Testis (tissue), 3 donors: ENCODE measurements around the gene SLC39A5. TPM values are rescaled to one million over a fixed set of nuclear protein-coding genes. Genes with fewer than 3 reads are reported as not detected.
"Not testable (repeated sequence)": the region's sequence is repeated elsewhere in the genome, so short reads cannot be mapped to it uniquely, and the experiment has no call there.

Experiments
- DNase-seq: peaks from one replicate; pipeline ENCODE4 v3.0.0-alpha.2; 2019
- H3K27ac ChIP-seq, 2 donors: fragments of 200-600 bp; sonication (generic); one replicate each; pipeline ENCODE4 v1.5.1; 2019
- H3K27me3 ChIP-seq: fragments of 200-600 bp; sonication (generic); one replicate; pipeline ENCODE4 v1.5.1; 2019
- H3K36me3 ChIP-seq: fragments of 200-600 bp; sonication (generic); one replicate; pipeline ENCODE4 v1.5.1; 2017; ENCODE audit warnings: low read depth; ENCODE audit errors: missing control alignments
- H3K4me1 ChIP-seq: fragments of 200-600 bp; sonication (generic); one replicate; pipeline ENCODE4 v1.5.1; 2019
- H3K4me3 ChIP-seq, 2 donors: fragments of 200-600 bp; sonication (generic); one replicate each; pipeline ENCODE4 v1.5.1; 2017 to 2019
- H3K9me3 ChIP-seq: fragments of 200-600 bp; sonication (generic); one replicate; pipeline ENCODE4 v1.5.1; 2017
- POLR2A ChIP-seq: fragments of 450-650 bp; IDR thresholded peaks from one replicate; pipeline ENCODE4 v1.6.1; 2017; ENCODE audit warnings: antibody characterized with exemption, mild to moderate bottlenecking, moderate library complexity
- WGBS, 2 donors: methylation state at CpG; one replicate each; pipeline ENCODE4 v1.1.5; 2018; 5-methylcytosine and 5-hydroxymethylcytosine counted together
- intact Hi-C: fragments of 100-400 bp; cut with DNase I; formaldehyde crosslinking; loops from one replicate; pipeline ENCODE4 v1.15.1; 2023; ENCODE audit warnings: low total_unique reads
- polyA plus RNA-seq: library from polyadenylated mRNA; stranded (reverse); fragments of 350-450 nt; fragmentation: Illumina TruSeq; extraction: RNeasy Lipid Tissue Mini Kit (QIAGEN cat#74804); gene quantifications from one replicate; pipeline ENCODE4 v1.2.3, GENCODE V29; 2014; ENCODE audit warnings: low read depth, low replicate concordance; ENCODE audit not compliant: insufficient read depth
- total RNA-seq, 2 donors: library from RNA; depleted of rRNA; stranded (reverse); fragments of >200 nt; gene quantifications; one replicate each; pipeline ENCODE4 v1.2.3, GENCODE V29; 2016
- TF ChIP-seq, protein P1 (sequence below), 3 experiments: fragments of 450-650 bp in 2 of 3; fragments of 200-600 bp in 1 of 3; sonication (generic) in 1 of 3; IDR thresholded peaks; one replicate each; pipeline ENCODE4 v1.5.1; 2016 to 2019; ENCODE audit warnings: antibody characterized with exemption in 3 of 3, mild to moderate bottlenecking in 2 of 3, moderate library complexity in 1 of 3

SLC39A5 gene
- total and polyA plus RNA-seq, 3 donors from 2014 or later: 0.87 to 3.9 TPM; not detected in 1

DNA sequence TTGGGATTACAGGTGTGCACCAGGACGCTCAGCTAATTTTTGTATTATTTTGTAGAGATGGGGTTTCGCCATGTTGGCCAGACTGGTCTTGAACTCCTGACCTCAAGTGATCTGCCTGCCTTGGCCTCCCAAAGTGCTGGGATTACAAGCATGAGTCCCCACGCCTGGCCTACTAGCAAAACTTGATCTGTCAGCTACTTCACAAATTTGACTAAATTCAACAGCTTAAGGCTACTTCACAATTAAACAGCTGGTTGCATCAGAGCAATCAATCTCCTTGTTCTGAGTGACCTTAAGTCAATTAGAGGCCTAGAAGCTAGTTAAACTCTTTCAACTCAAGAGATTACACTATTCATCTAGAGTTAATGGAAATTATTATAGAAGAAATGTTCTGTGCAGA, 49.1 kb downstream of the SLC39A5 start:
- intact Hi-C loops: no loop called here

GRCh38 chr12:56280849-56281248, 51.0 kb downstream of the SLC39A5 start:
- Histone ChIP-seq H3K27ac (no peak overlapping the region), H3K9me3 (no peaks in the 10 kb centered on the region), H3K4me3 (no peak overlapping the region), H3K36me3 (no peaks in the 10 kb centered on the region), H3K27me3 (no peaks in the 10 kb centered on the region), H3K4me1 (no peaks in the 10 kb centered on the region)
- no peak for TF ChIP-seq POLR2A
- TF ChIP-seq, protein P1, sequence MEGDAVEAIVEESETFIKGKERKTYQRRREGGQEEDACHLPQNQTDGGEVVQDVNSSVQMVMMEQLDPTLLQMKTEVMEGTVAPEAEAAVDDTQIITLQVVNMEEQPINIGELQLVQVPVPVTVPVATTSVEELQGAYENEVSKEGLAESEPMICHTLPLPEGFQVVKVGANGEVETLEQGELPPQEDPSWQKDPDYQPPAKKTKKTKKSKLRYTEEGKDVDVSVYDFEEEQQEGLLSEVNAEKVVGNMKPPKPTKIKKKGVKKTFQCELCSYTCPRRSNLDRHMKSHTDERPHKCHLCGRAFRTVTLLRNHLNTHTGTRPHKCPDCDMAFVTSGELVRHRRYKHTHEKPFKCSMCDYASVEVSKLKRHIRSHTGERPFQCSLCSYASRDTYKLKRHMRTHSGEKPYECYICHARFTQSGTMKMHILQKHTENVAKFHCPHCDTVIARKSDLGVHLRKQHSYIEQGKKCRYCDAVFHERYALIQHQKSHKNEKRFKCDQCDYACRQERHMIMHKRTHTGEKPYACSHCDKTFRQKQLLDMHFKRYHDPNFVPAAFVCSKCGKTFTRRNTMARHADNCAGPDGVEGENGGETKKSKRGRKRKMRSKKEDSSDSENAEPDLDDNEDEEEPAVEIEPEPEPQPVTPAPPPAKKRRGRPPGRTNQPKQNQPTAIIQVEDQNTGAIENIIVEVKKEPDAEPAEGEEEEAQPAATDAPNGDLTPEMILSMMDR (IDR thresholded peaks at IDR 0.05): no peak
- DNase-seq: no peak
- intact Hi-C loops: no loop called here

More for the DNA sequence above, 49.1 kb downstream of the SLC39A5 start:
- H3K36me3 ChIP-seq: no peaks in the 10 kb centered on the region
- no peak overlapping the region for H3K4me3 ChIP-seq
- H3K4me1 ChIP-seq: no peaks in the 10 kb centered on the region
- H3K9me3 ChIP-seq: no peaks in the 10 kb centered on the region
- no peak overlapping the region for H3K27ac ChIP-seq
- no peaks in the 10 kb centered on the region for H3K27me3 ChIP-seq
- 95 to 97% methylated on average over 3 of the region's 3 CpGs for WGBS, 2 donors
- TF ChIP-seq, protein P1 (IDR thresholded peaks at IDR 0.05): no peak
- no peak for TF ChIP-seq POLR2A
- DNase-seq: no peak

GRCh38 chr12:56282030-56282429, 52.2 kb downstream of the SLC39A5 start:
- no peaks in the 10 kb centered on the region for H3K4me1 ChIP-seq
- DNase-seq: no peak
- H3K4me3 ChIP-seq: no peak overlapping the region
- no peaks in the 10 kb centered on the region for H3K27me3 ChIP-seq
- TF ChIP-seq, protein P1 (IDR thresholded peaks at IDR 0.05): no peak
- no peak for TF ChIP-seq POLR2A
- no peaks in the 10 kb centered on the region for H3K36me3 ChIP-seq
- H3K9me3 ChIP-seq: no peaks in the 10 kb centered on the region
- no peak overlapping the region for H3K27ac ChIP-seq
- 90% methylated on average over 6 of the region's 6 CpGs for WGBS, 2 donors
- intact Hi-C loops: no loop called here

DNA sequence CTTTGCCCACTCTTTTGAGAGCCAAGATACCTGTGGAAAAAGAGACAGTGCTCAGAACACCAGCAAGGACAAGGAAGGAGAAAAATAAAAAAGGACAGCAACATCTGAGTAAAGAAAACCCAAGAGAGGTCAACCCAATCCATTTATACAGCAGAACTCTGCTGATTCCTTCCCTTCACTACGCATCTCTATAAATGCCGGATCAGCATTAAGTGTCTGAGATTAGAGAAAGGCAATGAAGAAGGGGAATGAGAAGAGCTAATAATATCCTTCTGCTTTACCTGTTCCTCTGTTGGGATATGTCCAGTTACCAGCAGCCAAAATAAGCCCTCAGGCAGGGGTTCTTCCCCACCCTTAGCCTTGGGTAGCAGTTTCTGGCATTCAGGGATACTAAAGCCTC, 52.7 kb downstream of the SLC39A5 start:
- Histone ChIP-seq H3K36me3 (no peaks in the 10 kb centered on the region), H3K27ac (no peak overlapping the region), H3K27me3 (no peaks in the 10 kb centered on the region), H3K4me1 (no peaks in the 10 kb centered on the region), H3K9me3 (no peaks in the 10 kb centered on the region), H3K4me3 (no peak overlapping the region)
- intact Hi-C loops: no loop called here
- no peak for DNase-seq
- WGBS, 2 donors: 94 to 100% methylated on average over 2 of the region's 2 CpGs
- TF ChIP-seq, protein P1 (IDR thresholded peaks at IDR 0.05): no peak
- TF ChIP-seq POLR2A: no peak

DNA sequence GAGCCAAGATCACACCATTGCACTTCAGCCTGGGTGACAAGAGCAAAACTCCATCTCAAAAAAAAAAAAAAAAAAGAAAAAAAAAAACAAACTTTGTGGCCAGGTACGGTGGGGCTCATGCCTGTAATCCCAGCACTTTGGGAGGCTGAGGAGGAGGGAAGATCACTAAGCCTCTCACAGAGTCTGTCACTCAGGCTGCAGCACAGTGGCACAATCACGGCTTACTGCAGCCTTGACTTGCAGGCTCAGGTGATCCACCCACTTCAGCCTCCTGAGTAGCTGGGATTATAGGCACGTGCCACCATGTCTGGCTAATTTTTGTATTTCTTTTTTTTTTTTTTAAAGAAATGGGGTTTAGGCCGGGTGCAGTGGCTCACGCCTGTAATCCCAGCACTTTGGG, 54.4 kb downstream of the SLC39A5 start:
- intact Hi-C loops, H3K27me3 ChIP-seq, H3K27ac ChIP-seq, H3K9me3 ChIP-seq, H3K36me3 ChIP-seq, H3K4me3 ChIP-seq, H3K4me1 ChIP-seq, DNase-seq: not testable (repeated sequence)
- 91 to 92% methylated on average over 5 of the region's 5 CpGs for WGBS, 2 donors
